T-helper 2 cell (primary cell): ENCODE results near the gene KCTD10.

Experiments used
- DNase-seq, 5 experiments: peaks; one replicate each; pipeline versions ENCODE4 v3.0.0 to v3.0.0-alpha.2; 2012 to 2022

KCTD10 gene

GRCh38 chr12:109473006-109473405 lies 4.1 kb downstream of the KCTD10 start:
- DNase-seq, result no peak

DNA sequence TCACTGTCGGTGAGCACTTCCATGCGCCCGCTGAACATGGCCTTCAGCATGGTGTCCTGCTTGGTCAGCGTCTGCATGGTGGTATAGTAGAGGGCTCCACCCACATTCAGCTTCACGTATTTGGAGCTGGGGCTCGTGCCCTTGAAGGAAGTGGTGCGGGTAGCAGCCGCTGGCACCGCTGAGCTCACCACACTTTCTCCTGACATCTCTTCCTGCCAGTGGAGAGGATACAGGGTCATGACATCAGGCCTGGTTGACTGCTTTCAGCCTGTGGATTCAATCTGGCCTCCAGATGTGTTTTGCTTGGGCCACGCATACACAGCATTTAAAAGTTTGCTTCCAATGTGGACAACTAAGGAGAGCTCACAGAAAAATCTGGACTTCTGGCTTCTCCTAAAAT lies 7.6 kb downstream of the KCTD10 start:
- DNase-seq, result peak in 1 of 5 experiments; percentile 11

DNA sequence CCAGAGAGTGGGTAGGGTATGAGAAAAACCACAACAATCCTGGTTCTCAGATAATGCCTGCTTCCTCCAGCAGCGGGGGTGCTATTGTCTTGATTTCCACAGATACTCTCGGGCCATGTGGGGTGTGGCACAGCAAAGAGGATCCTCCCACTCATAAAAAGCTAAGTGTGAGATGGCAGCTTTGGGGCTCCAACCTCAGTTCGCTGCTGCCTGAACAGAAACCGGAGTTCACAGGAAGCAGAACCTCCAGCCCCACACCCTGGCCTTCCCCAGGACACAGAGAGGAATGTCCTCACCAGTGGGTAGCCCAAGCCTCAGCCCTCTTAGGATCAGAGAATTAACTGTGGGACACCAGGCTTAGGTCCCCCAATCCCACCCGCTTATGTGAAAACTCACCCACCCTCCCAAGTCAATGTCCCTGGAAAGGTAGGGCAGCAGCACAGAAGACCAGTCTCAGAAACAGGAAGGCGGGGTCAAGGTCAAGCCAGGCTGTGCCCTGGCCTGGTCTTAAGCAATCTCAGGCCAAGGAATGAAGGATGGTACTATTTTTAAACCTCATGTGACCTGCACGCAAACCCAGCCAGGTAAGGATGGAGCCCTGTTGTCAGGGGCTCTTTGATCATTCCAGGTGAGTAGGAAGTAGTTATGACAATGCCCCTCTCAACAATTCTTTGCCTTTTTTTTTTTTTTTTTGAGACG lies 9.0 kb downstream of the KCTD10 start:
- DNase-seq, result no peak

GRCh38 chr12:109466821-109467220 lies 10.3 kb downstream of the KCTD10 start:
- DNase-seq, result no peak

- no peak for DNase-seq
These were observed 10.8 kb downstream of the KCTD10 start for GRCh38 chr12:109466305-109466704.

DNA sequence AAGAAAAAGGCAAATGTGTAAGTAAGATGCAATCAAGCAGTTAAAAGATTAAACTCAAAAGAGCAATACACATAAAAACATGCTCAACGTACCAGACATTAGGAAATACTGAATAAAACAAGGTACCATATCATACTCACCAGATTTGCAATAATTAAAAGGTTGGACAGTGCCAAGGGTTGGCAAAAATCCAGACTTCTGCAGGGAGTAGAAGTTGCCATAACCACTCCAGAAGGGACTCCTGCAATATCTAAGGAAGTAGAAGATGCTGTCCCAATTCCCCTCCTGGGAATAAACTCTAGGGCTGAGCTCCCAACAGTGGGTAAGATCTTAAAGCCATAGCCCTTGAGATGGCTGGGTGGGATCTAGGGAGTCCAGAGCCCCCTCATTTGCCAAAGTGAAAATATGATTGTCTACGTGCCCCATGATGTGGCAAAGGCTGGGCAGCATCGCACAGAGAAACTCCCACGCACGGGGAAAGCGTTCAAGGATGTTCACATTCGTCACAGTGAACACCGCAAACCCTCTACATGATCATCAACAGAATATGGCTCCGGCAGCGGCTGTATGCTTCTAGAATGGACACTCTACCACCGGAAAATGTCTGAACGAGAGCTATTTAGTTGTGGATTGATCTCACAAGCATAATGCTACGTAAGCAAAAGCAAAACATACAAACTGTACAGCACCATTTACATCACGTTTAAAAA lies 12.3 kb downstream of the KCTD10 start:
- DNase-seq, result no peak

DNA sequence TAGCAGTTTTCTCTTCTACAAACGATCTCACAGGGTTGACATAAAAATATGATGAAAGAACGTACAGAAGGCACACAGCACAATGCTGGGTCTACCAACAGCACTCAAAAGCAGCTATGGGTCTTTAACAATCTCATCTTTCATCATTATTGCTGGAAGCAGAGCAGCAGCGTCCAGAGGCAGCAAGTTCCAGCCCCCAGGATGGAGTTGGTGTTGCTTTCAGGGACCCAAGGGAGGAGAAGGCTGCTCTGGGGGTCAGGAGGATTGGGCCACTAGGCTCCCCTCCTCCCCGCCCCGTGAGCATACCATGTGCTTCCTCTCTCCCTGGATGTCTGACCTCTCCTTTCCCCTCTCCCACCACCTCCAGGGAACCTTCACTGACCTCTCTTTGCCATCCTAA lies 13.3 kb downstream of the KCTD10 start:
- no peak for DNase-seq

GRCh38 chr12:109462868-109463692 lies 14.0 kb downstream of the KCTD10 start:
- peak in 1 of 5 experiments; percentile 10 for DNase-seq

GRCh38 chr12:109461846-109462756 lies 15.0 kb downstream of the KCTD10 start:
- DNase-seq, result no peak

- DNase-seq, result no peak
These were observed 15.9 kb downstream of the KCTD10 start for GRCh38 chr12:109461049-109461845.

DNA sequence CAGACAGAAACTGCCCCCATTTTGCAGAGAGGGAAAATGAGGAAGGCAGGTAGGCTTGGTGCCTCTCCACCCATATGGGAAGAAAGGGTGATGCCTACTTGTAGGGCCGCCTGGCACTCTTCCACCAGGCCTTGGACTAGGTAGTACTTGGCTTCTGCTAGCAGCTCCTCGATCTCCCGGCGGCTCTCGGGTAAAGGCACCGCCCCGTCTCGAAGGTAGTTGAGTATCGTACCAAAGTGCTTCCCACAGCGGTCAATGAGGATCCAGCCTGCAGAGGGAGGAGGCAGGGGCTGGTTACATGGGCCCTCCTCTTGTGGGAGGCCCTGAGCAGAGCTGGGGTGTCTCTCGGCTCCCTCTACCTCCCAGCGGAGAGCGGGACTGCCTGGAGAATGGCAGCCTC lies 16.6 kb downstream of the KCTD10 start:
- no peak for DNase-seq

GRCh38 chr12:109459247-109459646 lies 17.9 kb downstream of the KCTD10 start:
- DNase-seq, result no peak

DNA sequence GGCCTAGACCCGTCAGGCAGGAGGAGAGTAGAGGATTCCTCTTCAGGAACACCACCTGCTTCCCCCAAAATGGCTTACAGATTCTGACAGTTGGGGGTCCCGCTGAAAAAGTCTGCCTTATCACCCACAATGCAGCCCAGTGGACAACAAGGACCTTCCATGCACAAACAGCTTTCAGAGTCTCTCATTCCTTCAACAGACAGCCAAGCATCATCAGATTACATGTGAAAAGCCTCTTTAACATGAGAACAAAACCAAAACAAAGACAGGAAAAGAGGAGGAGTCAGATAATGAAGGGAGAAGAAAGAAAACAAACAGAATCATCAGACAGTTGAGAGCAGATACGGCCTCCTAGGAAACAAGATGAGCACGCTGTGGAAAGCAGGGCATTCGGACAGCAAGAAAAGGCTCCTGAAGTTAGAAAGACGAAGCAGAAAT lies 18.3 kb downstream of the KCTD10 start:
- no peak for DNase-seq

DNA sequence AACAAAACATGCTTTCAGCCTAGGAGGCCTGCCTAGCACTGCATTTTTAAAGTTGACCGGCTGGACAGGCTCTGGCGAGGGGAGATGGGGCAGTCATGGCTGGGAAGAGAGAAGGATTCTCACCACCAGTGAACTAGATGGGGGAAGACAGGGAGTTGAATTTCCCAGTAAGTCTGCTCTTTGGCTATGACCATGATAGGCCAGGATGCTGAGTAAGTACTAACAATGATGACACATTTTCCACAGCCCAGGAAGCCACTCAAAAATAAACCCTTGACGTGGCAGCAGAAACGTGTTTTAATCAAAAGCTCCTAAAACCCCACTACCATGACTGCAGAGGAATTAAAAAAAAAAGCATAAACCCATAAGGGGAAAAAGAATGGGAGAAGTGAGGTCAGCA lies 19.0 kb downstream of the KCTD10 start:
- no peak for DNase-seq

DNA sequence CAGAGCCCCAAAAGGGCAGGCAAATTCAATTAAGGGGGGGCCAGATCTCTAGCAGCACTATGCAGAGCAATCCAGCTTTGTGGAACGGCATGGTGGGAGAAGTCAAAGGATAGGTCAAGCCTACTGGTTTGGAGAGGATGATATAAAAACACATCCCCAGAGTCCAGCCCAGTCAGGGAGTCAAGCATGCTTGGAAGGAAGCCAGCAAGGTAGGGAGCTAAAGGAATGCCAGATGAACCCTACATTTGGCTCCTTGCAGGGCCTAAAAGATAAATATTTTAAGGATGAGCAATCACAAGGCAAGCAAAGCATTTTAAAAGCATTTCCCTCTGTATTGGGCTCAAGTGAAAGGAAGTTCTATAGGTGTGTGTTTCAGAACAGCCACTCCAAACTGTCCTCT lies 21.4 kb downstream of the KCTD10 start:
- DNase-seq, result no peak

- DNase-seq, result no peak
These were observed 24.6 kb downstream of the KCTD10 start for GRCh38 chr12:109452489-109452888.

DNA sequence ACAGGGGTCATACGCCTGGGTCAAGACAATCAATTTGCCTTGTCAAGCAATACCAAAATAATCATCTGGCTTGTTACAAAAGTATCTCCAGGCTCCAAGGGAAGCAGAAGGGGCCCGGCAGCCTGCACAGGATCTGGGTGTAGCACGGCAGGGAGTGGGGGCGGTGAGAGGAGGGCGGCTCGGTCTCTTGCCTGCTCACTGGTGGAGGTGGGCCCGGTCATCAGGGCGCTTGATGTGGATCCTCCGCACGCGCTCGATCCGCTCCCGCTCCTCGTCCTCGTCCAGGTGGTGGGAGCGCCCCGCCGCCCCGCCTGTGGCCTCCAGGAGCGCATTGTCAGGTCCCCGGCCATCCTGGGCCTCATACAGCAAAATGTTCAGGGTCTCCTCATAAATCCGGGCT lies 25.7 kb downstream of the KCTD10 start:
- DNase-seq, result no peak

DNA sequence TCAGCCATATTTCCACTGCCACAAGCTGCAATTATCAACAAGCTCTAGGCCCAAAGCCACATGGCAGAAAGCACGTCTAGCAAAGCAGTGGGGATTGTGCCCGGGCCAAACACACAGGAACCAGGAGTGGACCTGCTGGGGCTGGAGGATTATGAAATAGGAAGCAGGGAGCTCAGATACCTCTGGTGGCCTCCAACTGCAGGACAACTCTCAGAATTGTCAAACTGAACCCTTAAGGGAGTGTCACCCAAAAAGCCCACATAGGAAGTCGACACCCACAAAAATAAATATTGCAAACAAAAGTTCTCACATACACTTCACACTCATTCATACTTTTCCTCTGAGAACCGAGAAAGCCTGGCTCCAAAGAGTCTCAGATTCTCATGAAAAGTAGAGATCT lies 26.1 kb downstream of the KCTD10 start:
- peak in 1 of 5 experiments; percentile 2 for DNase-seq

DNA sequence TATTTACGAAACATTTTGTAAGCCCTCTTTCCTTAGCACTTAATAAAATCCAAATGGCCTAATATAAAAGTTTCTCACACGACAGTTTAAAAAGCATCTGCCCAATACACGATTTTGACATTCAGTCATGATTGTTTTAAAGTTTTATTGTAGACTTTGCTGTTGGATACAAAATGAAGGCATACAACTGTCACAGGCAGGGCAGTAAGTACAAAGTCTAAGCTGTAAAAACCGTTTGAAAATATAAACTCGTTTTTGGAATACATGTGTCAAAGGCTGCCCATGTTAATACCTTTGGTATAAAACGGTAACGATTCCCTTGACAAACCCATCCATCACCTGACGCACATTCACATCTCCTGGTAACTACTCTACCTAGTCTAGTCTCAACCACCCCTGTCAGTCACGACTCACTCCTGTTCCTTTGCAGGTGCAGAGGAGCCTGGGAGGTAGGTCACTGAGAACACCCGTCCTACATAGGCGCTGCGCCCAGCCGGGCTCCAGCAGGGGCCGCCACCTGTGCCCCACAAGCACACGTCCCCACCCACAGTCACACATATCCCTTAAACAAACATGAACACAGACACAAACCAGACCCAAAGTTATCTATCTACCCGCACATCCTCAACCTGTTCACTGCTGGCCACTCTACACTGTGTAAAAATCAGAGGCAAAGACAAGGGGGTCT lies 27.1 kb downstream of the KCTD10 start:
- DNase-seq, result no peak

DNA sequence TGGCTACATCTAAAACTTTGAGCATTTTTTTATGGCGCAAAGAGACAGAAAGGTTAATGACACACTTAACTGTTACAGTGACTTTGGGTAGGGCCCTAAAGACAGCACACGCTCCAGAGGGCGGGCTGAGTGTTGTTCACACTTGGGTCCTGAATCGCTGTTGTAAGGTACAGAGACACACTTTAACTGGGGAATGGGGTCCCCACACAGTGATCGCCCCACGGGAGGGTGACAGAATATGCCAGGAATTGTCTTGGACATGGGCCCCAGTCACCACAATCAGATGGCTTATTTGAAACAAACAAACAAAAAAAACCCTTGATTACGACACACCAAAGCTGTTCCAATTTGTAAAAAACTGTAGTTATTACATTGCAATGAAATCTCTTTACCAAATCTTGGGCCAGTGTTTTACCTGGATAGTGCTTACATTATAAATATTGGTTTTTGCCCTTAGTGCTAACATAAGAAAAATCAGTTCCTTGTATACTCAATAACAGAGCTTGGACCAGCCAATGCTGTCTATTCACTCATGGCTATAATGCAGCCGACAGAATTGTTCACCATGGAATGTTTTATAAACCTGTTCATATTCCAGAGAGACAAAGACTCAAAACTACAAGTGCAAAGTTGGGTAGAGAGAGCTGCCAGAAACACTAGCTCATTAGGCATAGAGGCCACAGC lies 28.3 kb downstream of the KCTD10 start:
- no peak for DNase-seq
